Effector memory CD8-positive, alpha-beta T cell (primary cell): ENCODE data around the gene PRKN.
A peak's percentile ranks its signal among the peaks of the same experiment; 100 is the strongest.

Experiments
- ATAC-seq: fragments of 150-1000 bp; cut with Tn5 transposase; replicated peaks from 2 replicates; pipeline ENCODE4 v1.10.0; 2021; ENCODE audit warnings: mild to moderate bottlenecking, moderate library complexity
- DNase-seq, 3 experiments: peaks; one replicate each; pipeline ENCODE4 v3.0.0; 2021
- H3K27ac Mint-ChIP-seq, 2 donors: one replicate each; pipeline ENCODE4 v1.8.0; 2022; ENCODE audit warnings: mild to moderate bottlenecking in 2 of 2, mixed read lengths in 2 of 2, moderate library complexity in 2 of 2
- H3K27me3 Mint-ChIP-seq, 2 donors: one replicate each; pipeline ENCODE4 v1.8.0; 2022; ENCODE audit warnings: mixed read lengths in 2 of 2
- H3K36me3 Mint-ChIP-seq: one replicate; pipeline ENCODE4 v1.8.0; 2022; ENCODE audit warnings: mild to moderate bottlenecking, moderate library complexity, mixed read lengths; ENCODE audit not compliant: insufficient read depth
- H3K4me1 Mint-ChIP-seq, 2 donors: one replicate each; pipeline ENCODE4 v1.8.0; 2022; ENCODE audit warnings: low read depth in 2 of 2, mixed read lengths in 2 of 2
- H3K4me3 Mint-ChIP-seq, 2 donors: one replicate each; pipeline ENCODE4 v1.8.0; 2022; ENCODE audit warnings: mild to moderate bottlenecking in 2 of 2, mixed read lengths in 2 of 2, moderate library complexity in 2 of 2
- H3K9me3 Mint-ChIP-seq, 2 donors: one replicate each; pipeline ENCODE4 v1.8.0; 2022; ENCODE audit warnings: mixed read lengths in 2 of 2

Gene PRKN

GRCh38 chr6:162728197-162728596, 631 bp upstream of the PRKN start:
- peak overlapping the region; percentile 89 to 94 for H3K4me3 Mint-ChIP-seq
- H3K9me3 Mint-ChIP-seq: peaks cover 0 to 2% of the 10 kb centered on the region in 2 donors
- H3K36me3 Mint-ChIP-seq: peaks cover 11% of the 10 kb centered on the region
- DNase-seq (no peak), ATAC-seq (no peak)
- H3K27ac Mint-ChIP-seq: peak overlapping the region; percentile 93 to 98
- H3K4me1 Mint-ChIP-seq: peaks cover 11 to 12% of the 10 kb centered on the region in 2 donors
- H3K27me3 Mint-ChIP-seq: no peaks in the 10 kb centered on the region

DNA sequence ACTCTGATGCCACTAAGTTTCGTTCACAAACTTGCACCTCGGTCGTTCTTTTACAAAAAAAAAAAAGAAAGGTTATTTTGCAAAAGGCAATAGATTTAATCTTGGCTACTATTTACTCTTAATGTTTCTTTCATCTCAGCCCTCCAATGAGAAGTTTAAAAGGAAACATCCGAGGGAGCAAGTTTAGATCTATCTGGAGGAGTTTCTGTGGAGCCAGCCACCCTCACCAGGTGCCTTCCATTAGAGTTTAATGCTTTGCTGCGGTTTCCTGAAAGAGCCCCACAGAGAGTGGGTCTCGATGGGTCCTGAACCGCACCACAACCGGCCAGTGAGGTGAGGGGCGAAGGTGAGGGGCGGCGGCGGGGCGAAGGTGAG, 632 bp downstream of the PRKN start:
- Mint-ChIP-seq H3K27ac (peak overlapping the region; percentile 93 to 98), H3K36me3 (peaks cover 14% of the 10 kb centered on the region), H3K9me3 (peaks cover 0 to 2% of the 10 kb centered on the region in 2 donors), H3K4me1 (peaks cover 11 to 12% of the 10 kb centered on the region in 2 donors), H3K4me3 (peak overlapping the region; percentile 89 to 94), H3K27me3 (no peaks in the 10 kb centered on the region)
- DNase-seq (no peak), ATAC-seq (peak; percentile 1)

- Mint-ChIP-seq H3K27me3 (no peaks in the 10 kb centered on the region), H3K36me3 (peaks cover 8% of the 10 kb centered on the region), H3K4me3 (no peak overlapping the region), H3K27ac (no peak overlapping the region), H3K9me3 (peaks cover 0 to 2% of the 10 kb centered on the region in 2 donors), H3K4me1 (peaks cover 6 to 8% of the 10 kb centered on the region in 2 donors)
- DNase-seq (no peak), ATAC-seq (no peak)
Observed at GRCh38 chr6:162722633-162723032, 4.9 kb downstream of the PRKN start.

DNA sequence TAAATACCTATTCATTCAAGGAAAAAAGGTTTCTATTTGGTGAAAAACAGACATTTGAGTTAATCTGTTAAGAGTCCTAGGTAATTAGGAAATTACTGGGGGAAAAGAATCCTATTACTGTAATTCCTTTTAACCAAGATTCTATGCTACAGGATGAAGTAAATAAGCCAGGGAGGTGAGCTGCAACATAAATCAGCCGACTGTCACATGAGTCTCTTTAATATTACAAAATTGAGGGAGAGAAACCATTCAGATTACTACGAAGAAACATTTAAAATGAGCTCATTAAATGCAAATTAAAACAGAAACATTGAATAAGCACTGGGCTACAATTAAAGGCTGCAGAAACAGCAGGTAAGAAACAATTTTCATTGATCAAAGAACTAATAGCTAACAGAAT, 5.3 kb downstream of the PRKN start:
- no peaks in the 10 kb centered on the region for H3K27me3 Mint-ChIP-seq
- H3K27ac Mint-ChIP-seq: no peak overlapping the region
- DNase-seq (no peak), ATAC-seq (no peak)
- no peak overlapping the region for H3K4me3 Mint-ChIP-seq
- H3K9me3 Mint-ChIP-seq: peaks cover 0 to 2% of the 10 kb centered on the region in 2 donors
- peaks cover 6 to 8% of the 10 kb centered on the region in 2 donors for H3K4me1 Mint-ChIP-seq
- H3K36me3 Mint-ChIP-seq: peaks cover 7% of the 10 kb centered on the region

DNA sequence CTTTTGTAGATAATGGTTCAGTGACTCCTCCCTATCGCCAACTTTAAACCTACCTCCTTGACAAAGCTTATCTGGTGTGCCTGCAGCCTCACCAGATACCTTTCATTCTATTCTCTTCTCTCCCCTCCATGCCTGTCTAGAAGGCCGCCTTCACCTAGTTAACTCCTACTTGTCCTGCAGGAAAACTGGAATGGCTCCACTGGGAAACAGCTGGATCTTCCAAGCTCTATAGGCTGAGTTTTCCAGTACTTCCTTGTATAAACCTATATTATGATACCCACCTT, 6.2 kb downstream of the PRKN start:
- Mint-ChIP-seq H3K4me1 (peaks cover 0 to under 1% of the 10 kb centered on the region in 2 donors), H3K27ac (no peak overlapping the region), H3K4me3 (no peak overlapping the region), H3K27me3 (no peaks in the 10 kb centered on the region), H3K36me3 (peaks cover 2% of the 10 kb centered on the region), H3K9me3 (peaks cover 4 to 7% of the 10 kb centered on the region in 2 donors)
- no peak for DNase-seq
- ATAC-seq: no peak

- no peaks in the 10 kb centered on the region for H3K4me1 Mint-ChIP-seq
- peaks cover 4 to 7% of the 10 kb centered on the region in 2 donors for H3K9me3 Mint-ChIP-seq
- no peak for ATAC-seq
- H3K27ac Mint-ChIP-seq: no peak overlapping the region
- H3K27me3 Mint-ChIP-seq: no peaks in the 10 kb centered on the region
- H3K4me3 Mint-ChIP-seq: no peak overlapping the region
- DNase-seq: no peak
- peaks cover 2% of the 10 kb centered on the region for H3K36me3 Mint-ChIP-seq
Observed at GRCh38 chr6:162719528-162719927, 8.0 kb downstream of the PRKN start.

- H3K36me3 Mint-ChIP-seq: no peaks in the 10 kb centered on the region
- peaks cover 4 to 7% of the 10 kb centered on the region in 2 donors for H3K9me3 Mint-ChIP-seq
- no peaks in the 10 kb centered on the region for H3K4me1 Mint-ChIP-seq
- DNase-seq (no peak), ATAC-seq (no peak)
- H3K4me3 Mint-ChIP-seq: no peak overlapping the region
- H3K27ac Mint-ChIP-seq: no peak overlapping the region
- H3K27me3 Mint-ChIP-seq: no peaks in the 10 kb centered on the region
Observed at GRCh38 chr6:162715601-162716000, 12.0 kb downstream of the PRKN start.

- Mint-ChIP-seq H3K4me3 (no peak overlapping the region), H3K27me3 (no peaks in the 10 kb centered on the region), H3K9me3 (peaks cover 3 to 7% of the 10 kb centered on the region in 2 donors), H3K36me3 (no peaks in the 10 kb centered on the region), H3K27ac (no peak overlapping the region), H3K4me1 (no peaks in the 10 kb centered on the region)
- ATAC-seq (no peak), DNase-seq (no peak)
Observed at GRCh38 chr6:162713974-162714780, 13.4 kb downstream of the PRKN start.

DNA sequence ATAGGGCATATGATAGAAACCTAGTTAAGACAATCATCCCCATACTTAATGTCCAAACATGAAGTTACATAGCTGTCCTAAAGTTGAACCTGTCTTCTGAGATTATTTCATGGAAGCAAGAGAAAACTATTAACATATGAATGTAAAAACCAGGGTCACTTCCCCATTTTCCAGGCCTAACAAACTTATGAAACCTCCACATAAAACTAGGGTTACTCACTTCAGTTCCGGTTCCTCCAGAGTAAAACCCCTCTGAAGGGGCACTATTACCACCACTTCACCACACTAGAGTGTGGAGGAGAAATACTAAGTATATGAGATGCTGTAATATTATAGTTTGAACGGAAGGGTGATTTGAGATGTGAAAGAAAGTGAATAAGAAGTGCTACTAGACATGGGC, 14.9 kb downstream of the PRKN start:
- no peaks in the 10 kb centered on the region for H3K27me3 Mint-ChIP-seq
- ATAC-seq (no peak), DNase-seq (no peak)
- no peak overlapping the region for H3K4me3 Mint-ChIP-seq
- H3K27ac Mint-ChIP-seq: no peak overlapping the region
- peaks cover 2 to 7% of the 10 kb centered on the region in 2 donors for H3K9me3 Mint-ChIP-seq
- no peaks in the 10 kb centered on the region for H3K4me1 Mint-ChIP-seq
- H3K36me3 Mint-ChIP-seq: no peaks in the 10 kb centered on the region

DNA sequence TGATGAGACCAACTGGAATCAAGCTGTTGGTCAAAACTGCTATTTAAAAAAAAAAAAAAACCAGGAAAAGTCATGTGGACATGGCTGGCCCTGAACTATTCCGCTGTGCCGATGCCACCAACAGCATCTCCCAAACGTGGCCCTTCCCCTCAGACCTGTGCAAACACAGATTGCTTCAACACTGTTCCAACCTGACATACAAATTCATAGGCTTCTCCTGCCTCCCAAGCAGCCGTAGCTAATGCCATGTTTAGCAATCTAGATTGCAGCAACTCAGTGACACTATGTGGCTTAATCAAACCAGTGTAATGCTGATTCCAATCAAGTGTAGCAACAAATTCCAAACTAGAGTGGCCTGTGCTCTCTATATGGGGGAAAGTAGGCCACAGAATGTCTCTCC, 16.2 kb downstream of the PRKN start:
- H3K4me1 Mint-ChIP-seq: no peaks in the 10 kb centered on the region
- no peaks in the 10 kb centered on the region for H3K36me3 Mint-ChIP-seq
- ATAC-seq (no peak), DNase-seq (no peak)
- H3K27me3 Mint-ChIP-seq: no peaks in the 10 kb centered on the region
- H3K27ac Mint-ChIP-seq: no peak overlapping the region
- no peak overlapping the region for H3K4me3 Mint-ChIP-seq
- H3K9me3 Mint-ChIP-seq: no peaks in the 10 kb centered on the region

DNA sequence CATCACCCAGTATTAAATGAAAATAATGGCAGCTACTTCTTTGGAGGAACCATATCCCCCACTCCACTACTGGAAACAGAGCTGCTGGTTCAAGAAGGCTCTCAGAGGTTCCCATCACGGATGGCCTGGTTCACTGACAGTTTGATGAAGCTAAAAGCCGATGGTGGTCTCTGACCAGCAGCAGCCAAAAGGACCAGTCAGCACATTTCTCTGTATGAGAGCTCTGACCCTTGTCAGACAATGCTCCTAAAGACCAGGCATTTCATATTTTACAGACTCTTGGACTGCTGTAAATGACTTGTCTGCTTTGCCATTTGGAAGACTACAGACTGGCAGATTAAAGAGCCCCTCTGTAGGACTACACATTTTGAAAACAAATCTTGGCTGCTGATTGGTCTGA, 16.6 kb downstream of the PRKN start:
- Mint-ChIP-seq H3K4me1 (no peaks in the 10 kb centered on the region), H3K9me3 (no peaks in the 10 kb centered on the region), H3K27me3 (no peaks in the 10 kb centered on the region), H3K4me3 (no peak overlapping the region), H3K27ac (no peak overlapping the region), H3K36me3 (no peaks in the 10 kb centered on the region)
- DNase-seq: no peak
- ATAC-seq: no peak

DNA sequence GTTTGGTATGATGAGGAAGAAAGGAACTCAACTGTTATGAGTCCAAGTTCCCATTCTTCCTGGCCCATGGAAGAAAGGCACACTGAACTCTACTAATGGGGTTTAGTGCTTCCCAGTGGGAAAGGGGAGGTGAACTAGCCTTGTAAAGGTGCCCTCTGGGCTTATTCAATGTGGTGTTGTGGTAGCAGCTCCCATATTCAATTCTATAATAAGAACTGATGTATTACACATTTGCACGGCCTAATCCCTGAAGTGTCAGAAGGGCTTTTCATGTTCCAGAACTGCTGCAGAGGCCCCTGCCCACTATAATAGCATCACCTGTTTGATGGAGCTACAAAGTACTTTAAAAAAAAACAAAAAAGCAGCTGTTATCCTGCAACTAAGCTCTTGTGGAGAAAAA, 17.1 kb downstream of the PRKN start:
- ATAC-seq (no peak), DNase-seq (no peak)
- H3K27me3 Mint-ChIP-seq: no peaks in the 10 kb centered on the region
- no peak overlapping the region for H3K4me3 Mint-ChIP-seq
- no peak overlapping the region for H3K27ac Mint-ChIP-seq
- H3K9me3 Mint-ChIP-seq: no peaks in the 10 kb centered on the region
- H3K36me3 Mint-ChIP-seq: no peaks in the 10 kb centered on the region
- H3K4me1 Mint-ChIP-seq: no peaks in the 10 kb centered on the region

- Mint-ChIP-seq H3K27ac (no peak overlapping the region), H3K27me3 (no peaks in the 10 kb centered on the region), H3K9me3 (no peaks in the 10 kb centered on the region), H3K4me1 (no peaks in the 10 kb centered on the region), H3K4me3 (no peak overlapping the region), H3K36me3 (no peaks in the 10 kb centered on the region)
- DNase-seq (no peak), ATAC-seq (no peak)
Observed at GRCh38 chr6:162709431-162709830, 18.1 kb downstream of the PRKN start.

- H3K36me3 Mint-ChIP-seq: no peaks in the 10 kb centered on the region
Observed at GRCh38 chr6:162708971-162709370, 18.6 kb downstream of the PRKN start.

More at GRCh38 chr6:162708971-162709370, 18.6 kb downstream of the PRKN start:
- H3K4me3 Mint-ChIP-seq: no peak overlapping the region
- H3K9me3 Mint-ChIP-seq: no peaks in the 10 kb centered on the region
- H3K27ac Mint-ChIP-seq: no peak overlapping the region
- ATAC-seq: no peak
- no peaks in the 10 kb centered on the region for H3K4me1 Mint-ChIP-seq
- no peaks in the 10 kb centered on the region for H3K27me3 Mint-ChIP-seq
- DNase-seq: no peak
